ENCODE results near the gene SCARB2. TPM values are rescaled to one million over a fixed set of nuclear protein-coding genes. Genes with fewer than 3 reads are reported as not detected.

SCARB2 gene
- total RNA-seq, 2 experiments from 2014 or later: 8.9 to 15.6 TPM

- Mint-ChIP-seq H3K27me3 (peaks cover 33% of the 10 kb centered on the region), H3K9me3 (ENCODE audit: low read depth) (peaks cover 6% of the 10 kb centered on the region), H3K27ac (no peak overlapping the region), H3K4me3 (no peak overlapping the region), H3K4me1 (no peaks in the 10 kb centered on the region), H3K36me3 (peaks cover 5% of the 10 kb centered on the region)
- CTCF ChIA-PET: no interaction called here
- DNase-seq (no peak), ATAC-seq (no peak)
Measured at GRCh38 chr4:76238701-76239100, 25.1 kb upstream of the SCARB2 start.

GRCh38 chr4:76238236-76238635, 24.6 kb upstream of the SCARB2 start:
- H3K27me3 Mint-ChIP-seq: peaks cover 29% of the 10 kb centered on the region
- CTCF ChIA-PET: no interaction called here
- ATAC-seq (no peak), DNase-seq (no peak)
- H3K9me3 Mint-ChIP-seq (ENCODE audit: low read depth): peaks cover 6% of the 10 kb centered on the region
- H3K4me3 Mint-ChIP-seq: no peak overlapping the region
- peaks cover 2% of the 10 kb centered on the region for H3K4me1 Mint-ChIP-seq
- peaks cover 5% of the 10 kb centered on the region for H3K36me3 Mint-ChIP-seq
- H3K27ac Mint-ChIP-seq: no peak overlapping the region

- peaks cover 4% of the 10 kb centered on the region for H3K9me3 Mint-ChIP-seq (ENCODE audit: low read depth)
- CTCF ChIA-PET: interaction anchor here (1.2 kb wide), 1 partner anchor 143 kb away, joined by 3 read pairs; no protein-coding TSS in a partner anchor
- DNase-seq (no peak), ATAC-seq (no peak)
- peaks cover 5% of the 10 kb centered on the region for H3K36me3 Mint-ChIP-seq
- peaks cover 2% of the 10 kb centered on the region for H3K4me1 Mint-ChIP-seq
- no peak overlapping the region for H3K4me3 Mint-ChIP-seq
- peaks cover 27% of the 10 kb centered on the region for H3K27me3 Mint-ChIP-seq
- no peak overlapping the region for H3K27ac Mint-ChIP-seq
Measured at GRCh38 chr4:76235915-76236314, 22.3 kb upstream of the SCARB2 start.

GRCh38 chr4:76235407-76235806, 21.8 kb upstream of the SCARB2 start:
- no peak overlapping the region for H3K4me3 Mint-ChIP-seq
- ATAC-seq (no peak), DNase-seq (no peak)
- H3K36me3 Mint-ChIP-seq: peaks cover 3% of the 10 kb centered on the region
- peaks cover 22% of the 10 kb centered on the region for H3K27me3 Mint-ChIP-seq
- CTCF ChIA-PET: interaction anchor here (1.2 kb wide), 1 partner anchor 143 kb away, joined by 3 read pairs; no protein-coding TSS in a partner anchor
- no peak overlapping the region for H3K27ac Mint-ChIP-seq
- peaks cover 4% of the 10 kb centered on the region for H3K9me3 Mint-ChIP-seq (ENCODE audit: low read depth)
- peaks cover 2% of the 10 kb centered on the region for H3K4me1 Mint-ChIP-seq

- Mint-ChIP-seq H3K36me3 (peaks cover 1% of the 10 kb centered on the region), H3K27me3 (peaks cover 16% of the 10 kb centered on the region), H3K27ac (no peak overlapping the region)
Measured at GRCh38 chr4:76234679-76235044, 21.0 kb upstream of the SCARB2 start.

GRCh38 chr4:76233967-76234678, 20.5 kb upstream of the SCARB2 start:
- Mint-ChIP-seq H3K36me3 (peaks cover 1% of the 10 kb centered on the region), H3K4me1 (peaks cover 2% of the 10 kb centered on the region), H3K27ac (no peak overlapping the region), H3K27me3 (peaks cover 17% of the 10 kb centered on the region), H3K4me3 (no peak overlapping the region), H3K9me3 (ENCODE audit: low read depth) (peaks cover 4% of the 10 kb centered on the region)
- ATAC-seq (no peak), DNase-seq (no peak)
- CTCF ChIA-PET: no interaction called here

More at GRCh38 chr4:76234679-76235044, 21.0 kb upstream of the SCARB2 start:
- Mint-ChIP-seq H3K4me1 (peaks cover 2% of the 10 kb centered on the region), H3K9me3 (ENCODE audit: low read depth) (peaks cover 3% of the 10 kb centered on the region), H3K4me3 (no peak overlapping the region)
- ATAC-seq: no peak
- no peak for DNase-seq
- CTCF ChIA-PET: interaction anchor here (1.2 kb wide), 1 partner anchor 144 kb away, joined by 3 read pairs; no protein-coding TSS in a partner anchor

- H3K27me3 Mint-ChIP-seq: peaks cover 23% of the 10 kb centered on the region
- CTCF ChIA-PET: no interaction called here
- H3K4me1 Mint-ChIP-seq: peaks cover 2% of the 10 kb centered on the region
- ATAC-seq (no peak), DNase-seq (no peak)
- H3K9me3 Mint-ChIP-seq (ENCODE audit: low read depth): peaks cover 10% of the 10 kb centered on the region
- no peak overlapping the region for H3K4me3 Mint-ChIP-seq
- H3K36me3 Mint-ChIP-seq: peaks cover 3% of the 10 kb centered on the region
- H3K27ac Mint-ChIP-seq: no peak overlapping the region
Measured at GRCh38 chr4:76233529-76233928, 19.9 kb upstream of the SCARB2 start.

GRCh38 chr4:76233083-76233482, 19.5 kb upstream of the SCARB2 start:
- CTCF ChIA-PET: no interaction called here
- Mint-ChIP-seq H3K27me3 (peaks cover 24% of the 10 kb centered on the region), H3K27ac (no peak overlapping the region), H3K4me1 (peaks cover 2% of the 10 kb centered on the region), H3K36me3 (peaks cover 4% of the 10 kb centered on the region), H3K4me3 (no peak overlapping the region), H3K9me3 (ENCODE audit: low read depth) (peaks cover 10% of the 10 kb centered on the region)
- DNase-seq (no peak), ATAC-seq (no peak)

GRCh38 chr4:76232681-76233080, 19.1 kb upstream of the SCARB2 start:
- Mint-ChIP-seq H3K27ac (no peak overlapping the region), H3K9me3 (ENCODE audit: low read depth) (peaks cover 10% of the 10 kb centered on the region), H3K27me3 (peaks cover 26% of the 10 kb centered on the region), H3K36me3 (peaks cover 4% of the 10 kb centered on the region), H3K4me3 (no peak overlapping the region), H3K4me1 (peaks cover 2% of the 10 kb centered on the region)
- DNase-seq: no peak
- no peak for ATAC-seq
- CTCF ChIA-PET: no interaction called here

- Mint-ChIP-seq H3K27ac (no peak overlapping the region), H3K4me3 (no peak overlapping the region), H3K9me3 (ENCODE audit: low read depth) (peaks cover 8% of the 10 kb centered on the region), H3K4me1 (no peaks in the 10 kb centered on the region), H3K36me3 (peaks cover 2% of the 10 kb centered on the region), H3K27me3 (peaks cover 22% of the 10 kb centered on the region)
- no peak for DNase-seq
- ATAC-seq: no peak
- CTCF ChIA-PET: no interaction called here
Measured at GRCh38 chr4:76226418-76226817, 12.8 kb upstream of the SCARB2 start.

- peaks cover 2% of the 10 kb centered on the region for H3K36me3 Mint-ChIP-seq
- H3K27me3 Mint-ChIP-seq: peaks cover 21% of the 10 kb centered on the region
- H3K27ac Mint-ChIP-seq: no peak overlapping the region
- no peak for ATAC-seq
- no peak for DNase-seq
- no peak overlapping the region for H3K4me3 Mint-ChIP-seq
- CTCF ChIA-PET: interaction anchor here (1.1 kb wide), 1 partner anchor 18 kb away, joined by 3 read pairs; no protein-coding TSS in a partner anchor
- peaks cover 9% of the 10 kb centered on the region for H3K4me1 Mint-ChIP-seq
- peaks cover 7% of the 10 kb centered on the region for H3K9me3 Mint-ChIP-seq (ENCODE audit: low read depth)
Measured at GRCh38 chr4:76224171-76224570, 10.5 kb upstream of the SCARB2 start.

GRCh38 chr4:76219299-76220055, 5.9 kb upstream of the SCARB2 start:
- Mint-ChIP-seq H3K4me3 (no peak overlapping the region), H3K27ac (no peak overlapping the region), H3K27me3 (peaks cover 8% of the 10 kb centered on the region), H3K9me3 (ENCODE audit: low read depth) (no peaks in the 10 kb centered on the region), H3K4me1 (peaks cover 13% of the 10 kb centered on the region), H3K36me3 (no peaks in the 10 kb centered on the region)
- CTCF ChIA-PET: no interaction called here
- ATAC-seq: no peak
- no peak for DNase-seq

- no peak overlapping the region for H3K27ac Mint-ChIP-seq
- no peak overlapping the region for H3K4me3 Mint-ChIP-seq
- H3K36me3 Mint-ChIP-seq: peaks cover 2% of the 10 kb centered on the region
- peaks cover 5% of the 10 kb centered on the region for H3K27me3 Mint-ChIP-seq
- no peak for ATAC-seq
- H3K9me3 Mint-ChIP-seq (ENCODE audit: low read depth): no peaks in the 10 kb centered on the region
- CTCF ChIA-PET: interaction anchor here (1.0 kb wide), 1 partner anchor 37 kb away, joined by 3 read pairs; no protein-coding TSS in a partner anchor
- peaks cover 31% of the 10 kb centered on the region for H3K4me1 Mint-ChIP-seq
- DNase-seq: no peak
Measured at GRCh38 chr4:76216975-76217814, 3.6 kb upstream of the SCARB2 start.

Measured in activated CD8-positive, alpha-beta memory T cell treated with anti-CD3 and anti-CD28 coated beads, Interleukin-2, amount 10 ng/mL, durations not matched to agents 7 days and 5 days (primary cell).